Lung (tissue), 12 donors: ENCODE data around the gene ADAMTS9. TPM values are rescaled to one million over a fixed set of nuclear protein-coding genes. Genes with fewer than 3 reads are reported as not detected.

ENCODE experiments used
- ATAC-seq: fragments of 200-7000 bp; cut with Tn5 transposase; one replicate; pipeline ENCODE4 v1.9.1; 2020; ENCODE audit warnings: moderate number of reproducible peaks; ENCODE audit not compliant: insufficient read depth, low FRiP score
- DNase-seq, 3 donors: peaks; one replicate each; pipeline ENCODE4 v3.0.0-alpha.2; 2013 to 2017
- H3K27ac ChIP-seq, 2 donors: one replicate each; pipeline ENCODE4 v1.5.1; 2013; ENCODE audit warnings: mild to moderate bottlenecking in 2 of 2, moderate library complexity in 2 of 2, control low read depth in 1 of 2, inconsistent platforms in 1 of 2, low read depth in 1 of 2, low read length in 1 of 2
- H3K27me3 ChIP-seq, 3 donors: one replicate each; pipeline ENCODE4 v1.5.1; 2013; ENCODE audit warnings: low read length in 2 of 3; ENCODE audit not compliant: control insufficient read depth in 3 of 3, insufficient read depth in 3 of 3
- H3K36me3 ChIP-seq, 4 donors: one replicate each; pipeline ENCODE4 v1.5.1; 2013; ENCODE audit warnings: low read length in 4 of 4, mild to moderate bottlenecking in 1 of 4, moderate library complexity in 1 of 4; ENCODE audit not compliant: control insufficient read depth in 4 of 4, insufficient read depth in 4 of 4
- H3K4me1 ChIP-seq, 5 donors: one replicate each; pipeline ENCODE4 v1.5.1; 2013; ENCODE audit warnings: low read length in 5 of 5, mild to moderate bottlenecking in 2 of 5, moderate library complexity in 1 of 5; ENCODE audit not compliant: control insufficient read depth in 5 of 5, insufficient read depth in 5 of 5
- H3K4me3 ChIP-seq: one replicate; pipeline ENCODE4 v1.5.1; 2013; ENCODE audit warnings: mild to moderate bottlenecking, control low read depth, moderate library complexity
- H3K9ac ChIP-seq, 2 donors: one replicate each; pipeline ENCODE4 v1.5.1; 2013; ENCODE audit warnings: low read length in 2 of 2, control low read depth in 1 of 2; ENCODE audit not compliant: insufficient read depth in 1 of 2
- H3K9me3 ChIP-seq, 4 donors: one replicate each; pipeline ENCODE4 v1.5.1; 2013; ENCODE audit warnings: low read length in 3 of 4, mild to moderate bottlenecking in 1 of 4, moderate library complexity in 1 of 4; ENCODE audit not compliant: control insufficient read depth in 4 of 4, insufficient read depth in 3 of 4
- CTCF ChIP-seq: IDR thresholded peaks from 2 replicates; pipeline ENCODE4 v1.5.1; 2012; ENCODE audit warnings: mild to moderate bottlenecking; ENCODE audit errors: control extremely low read depth, extremely low read depth
- WGBS, 2 donors: extraction: QIAGEN DNeasy Blood & Tissue Kit; methylation state at CpG; one replicate each; pipeline ENCODE4 v1.1.7; 2013; 5-methylcytosine and 5-hydroxymethylcytosine counted together
- polyA plus RNA-seq, 2 donors: library from polyadenylated mRNA; stranded (reverse); fragments of 200-250 nt; gene quantifications; one replicate each; pipeline ENCODE4 v1.2.1, GENCODE V29; 2013
- total RNA-seq, 2 donors: library from RNA; depleted of rRNA in 1 of 2; stranded (reverse); fragments of >200 nt in 1 of 2; gene quantifications; one replicate each; pipeline ENCODE4 v1.2.1, GENCODE V29; 2014 to 2021
- donor health status: control.
- donor health status: control.
- donor health status: Bipolar disorder and iron deficiency.
- donor health status: healthy.
- donor health status: DM: yes; HTN: yes; CAD: no.

Gene ADAMTS9
- total and polyA plus RNA-seq, 4 donors, result 29.9 to 75.6 (median 42.9) TPM

DNA sequence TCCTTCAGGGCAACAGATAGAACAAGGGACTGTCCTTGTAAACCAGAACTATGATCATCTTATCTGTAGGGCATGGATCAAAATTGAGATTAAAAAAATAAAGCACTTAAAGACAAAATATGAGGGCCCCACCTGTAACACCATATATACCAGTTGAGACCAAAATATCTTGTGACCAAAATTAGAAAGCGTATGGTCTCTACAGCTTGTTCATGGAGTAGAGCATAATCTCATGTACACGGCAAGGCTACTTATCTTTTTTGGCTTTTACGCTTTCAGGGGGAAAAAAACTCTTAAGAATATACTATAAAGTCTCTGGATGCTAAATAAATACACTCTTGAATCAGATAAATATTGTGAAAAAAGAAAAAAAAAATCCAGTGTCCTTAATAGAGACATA lies 49.3 kb downstream of the ADAMTS9 start:
- ATAC-seq, result no peak
- no peak for TF ChIP-seq CTCF
- Histone ChIP-seq H3K27ac (no peak overlapping the region), H3K27me3 (no peaks in the 10 kb centered on the region), H3K9me3 (no peaks in the 10 kb centered on the region), H3K4me3 (no peak overlapping the region), H3K4me1 (peaks cover 0 to 2% (median 0%) of the 10 kb centered on the region in 5 donors), H3K9ac (no peak overlapping the region), H3K36me3 (peaks cover 10 to 44% (median 15%) of the 10 kb centered on the region in 4 donors)
- no peak for DNase-seq
- 60 to 64% methylated on average over 3 of the region's 3 CpGs for WGBS, 2 donors

GRCh38 chr3:64634417-64634816 lies 53.4 kb downstream of the ADAMTS9 start:
- peaks cover 17 to 62% (median 18%) of the 10 kb centered on the region in 4 donors for H3K36me3 ChIP-seq
- no peaks in the 10 kb centered on the region for H3K27me3 ChIP-seq
- peak; percentile 15 to 75 (median 66) for DNase-seq

GRCh38 chr3:64631951-64632350 lies 55.8 kb downstream of the ADAMTS9 start:
- Histone ChIP-seq H3K36me3 (peaks cover 17 to 72% (median 26%) of the 10 kb centered on the region in 4 donors), H3K4me3 (no peak overlapping the region), H3K9ac (no peak overlapping the region), H3K27ac (no peak overlapping the region), H3K27me3 (no peaks in the 10 kb centered on the region), H3K4me1 (no peaks in the 10 kb centered on the region), H3K9me3 (peaks cover 0 to 2% (median 0%) of the 10 kb centered on the region in 4 donors)
- no peak for ATAC-seq
- 77% methylated on average over 1 of the region's 1 CpG for WGBS, 2 donors
- no peak for TF ChIP-seq CTCF
- no peak for DNase-seq

More at GRCh38 chr3:64634417-64634816, 53.4 kb downstream of the ADAMTS9 start:
- H3K9ac ChIP-seq, result no peak overlapping the region
- WGBS, 2 donors, result 68 to 70% methylated on average over 6 of the region's 6 CpGs
- TF ChIP-seq CTCF, result no peak
- H3K4me3 ChIP-seq, result no peak overlapping the region
- ATAC-seq, result no peak
- peaks cover 0 to 2% (median 0%) of the 10 kb centered on the region in 5 donors for H3K4me1 ChIP-seq
- no peak overlapping the region for H3K27ac ChIP-seq
- H3K9me3 ChIP-seq, result peaks cover 0 to 2% (median 0%) of the 10 kb centered on the region in 4 donors
